PC-9 (cell line): ENCODE results near the gene HIBADH. TPM values are rescaled to one million over a fixed set of nuclear protein-coding genes. Genes with fewer than 3 reads are reported as not detected.

Source experiments
- BruUV-seq: library from RNA; stranded (reverse); fragments of 400-500 nt; replicated peaks from 2 replicates; lab custom pipeline; 2021; lab: Mats Ljungman, UMichigan
- CTCF ChIA-PET: fragments of 300-600 bp; sonication (Branson Sonifier 250); formaldehyde crosslinking; loops from one replicate; lab custom pipeline; 2022; ENCODE audit warnings: antibody characterized with exemption; lab: Charles Lee
- POLR2A ChIA-PET: fragments of 300-600 bp; sonication (Branson Sonifier 250); formaldehyde crosslinking; loops from one replicate; lab custom pipeline; 2022; ENCODE audit warnings: antibody characterized with exemption; ENCODE audit not compliant: unreplicated experiment; lab: Charles Lee
- DNase-seq, 2 experiments: peaks; one replicate each; pipeline versions ENCODE4 v3.0.0 to v3.0.0-alpha.2; 2015 to 2022; ENCODE audit warnings: mixed read lengths in 1 of 2
- H2AFZ ChIP-seq: fragments of 200-600 bp; sonication (generic); 2 replicates; pipeline ENCODE4 v1.8.1; 2017; ENCODE audit warnings: antibody characterized with exemption
- H3F3A ChIP-seq: fragments of 200-600 bp; sonication (generic); 2 replicates; pipeline ENCODE4 v1.8.1; 2017; ENCODE audit warnings: antibody characterized with exemption, mild to moderate bottlenecking, low read depth; ENCODE audit not compliant: insufficient read depth
- H3K27ac ChIP-seq: fragments of 200-600 bp; sonication (generic); 2 replicates; pipeline ENCODE4 v1.6.1; 2016; ENCODE audit warnings: mixed run types
- H3K27me3 ChIP-seq: fragments of 200-600 bp; sonication (generic); 2 replicates; pipeline ENCODE4 v1.6.1; 2016; ENCODE audit warnings: low read depth, mixed run types; ENCODE audit not compliant: insufficient read depth
- H3K36me3 ChIP-seq: fragments of 200-600 bp; sonication (generic); 2 replicates; pipeline ENCODE4 v1.6.1; 2016; ENCODE audit warnings: low read depth, mixed run types
- H3K4me1 ChIP-seq: fragments of 200-600 bp; sonication (generic); replicated peaks from 2 replicates; pipeline ENCODE4 v1.6.1; 2016; ENCODE audit warnings: mixed run types; ENCODE audit not compliant: insufficient read depth
- H3K4me2 ChIP-seq: fragments of 200-600 bp; sonication (generic); 2 replicates; pipeline ENCODE4 v1.6.1; 2017; ENCODE audit warnings: mixed run types
- H3K4me3 ChIP-seq: fragments of 200-600 bp; sonication (generic); 2 replicates; pipeline ENCODE4 v1.6.1; 2016; ENCODE audit warnings: mixed run types
- H3K79me2 ChIP-seq: fragments of 200-600 bp; sonication (generic); 2 replicates; pipeline ENCODE4 v1.6.1; 2017; ENCODE audit warnings: low read depth, mixed run types
- H3K9me2 ChIP-seq: fragments of 200-600 bp; sonication (generic); 2 replicates; pipeline ENCODE4 v1.8.1; 2017; ENCODE audit warnings: mild to moderate bottlenecking; ENCODE audit not compliant: insufficient read depth
- H3K9me3 ChIP-seq: fragments of 200-600 bp; sonication (generic); 2 replicates; pipeline ENCODE4 v1.8.1; 2016; ENCODE audit warnings: low read depth; ENCODE audit not compliant: insufficient read depth
- H4K20me1 ChIP-seq: fragments of 200-600 bp; sonication (generic); 2 replicates; pipeline ENCODE4 v1.8.1; 2017; ENCODE audit not compliant: insufficient read depth
- CTCF ChIP-seq: fragments of 200-600 bp; sonication (generic); conservative IDR thresholded peaks from 2 replicates; pipeline ENCODE4 v1.6.1; 2017; ENCODE audit warnings: mixed run types, antibody characterized with exemption, mild to moderate bottlenecking, moderate library complexity
- EZH2 ChIP-seq: fragments of 200-600 bp; sonication (generic); IDR thresholded peaks from 2 replicates; pipeline ENCODE4 v1.8.0; 2017; ENCODE audit warnings: antibody characterized with exemption, low read depth
- intact Hi-C: fragments of 100-400 bp; cut with micrococcal nuclease; formaldehyde crosslinking; loops from one replicate; pipeline ENCODE4 v1.10.0; 2022; ENCODE audit not compliant: unreplicated experiment
- total RNA-seq: library from RNA; stranded (reverse); gene quantifications from 2 replicates; pipeline ENCODE4 v1.2.3, GENCODE V29; 2021

Gene HIBADH
- total RNA-seq, 1 experiment from 2014 or later, result 73.9 TPM

- ChIA-PET POLR2A (no interaction called here), CTCF (no interaction called here)
- Histone ChIP-seq H3K9me3 (no peaks in the 10 kb centered on the region), H4K20me1 (no peaks in the 10 kb centered on the region), H3K4me2 (no peak overlapping the region), H2AFZ (no peak overlapping the region), H3K27ac (no peak overlapping the region), H3K36me3 (peaks cover 5% of the 10 kb centered on the region; the same call in 1 of the 2 replicates), H3F3A (no peaks in the 10 kb centered on the region), H3K27me3 (no peaks in the 10 kb centered on the region), H3K9me2 (no peaks in the 10 kb centered on the region), H3K4me1 (no peaks in the 10 kb centered on the region), H3K79me2 (no peaks in the 10 kb centered on the region), H3K4me3 (no peak overlapping the region)
- TF ChIP-seq CTCF, result no peak
- no TSS peak for BruUV-seq
- intact Hi-C loops, result no loop called here
- DNase-seq, result no peak
Measured at GRCh38 chr7:27526131-27526530, 136.6 kb downstream of the HIBADH start.

- Histone ChIP-seq H2AFZ (no peak overlapping the region), H3F3A (no peaks in the 10 kb centered on the region), H3K9me2 (no peaks in the 10 kb centered on the region), H3K4me3 (no peak overlapping the region), H3K4me2 (no peak overlapping the region), H4K20me1 (no peaks in the 10 kb centered on the region), H3K27ac (no peak overlapping the region), H3K4me1 (no peaks in the 10 kb centered on the region), H3K36me3 (peaks cover 5% of the 10 kb centered on the region; the same call in 1 of the 2 replicates), H3K9me3 (no peaks in the 10 kb centered on the region), H3K79me2 (no peaks in the 10 kb centered on the region), H3K27me3 (no peaks in the 10 kb centered on the region)
- intact Hi-C loops, result no loop called here
- DNase-seq, result no peak
- BruUV-seq, result no TSS peak
- TF ChIP-seq EZH2 (no peak), CTCF (no peak)
- CTCF ChIA-PET, result interaction anchor here (0.6 kb wide), 1 partner anchor 344 kb away, joined by 3 read pairs; no protein-coding TSS in a partner anchor
- POLR2A ChIA-PET, result no interaction called here
Measured at GRCh38 chr7:27523321-27523720, 139.4 kb downstream of the HIBADH start.

GRCh38 chr7:27522566-27522965 lies 140.1 kb downstream of the HIBADH start:
- no peak overlapping the region for H3K27ac ChIP-seq
- intact Hi-C loops, result no loop called here
- H3K4me2 ChIP-seq, result no peak overlapping the region
- H3F3A ChIP-seq, result no peaks in the 10 kb centered on the region
- no peaks in the 10 kb centered on the region for H4K20me1 ChIP-seq
- H3K79me2 ChIP-seq, result no peaks in the 10 kb centered on the region
- H3K4me1 ChIP-seq, result no peaks in the 10 kb centered on the region
- H3K9me3 ChIP-seq, result no peaks in the 10 kb centered on the region
- TF ChIP-seq CTCF (no peak), EZH2 (no peak)
- DNase-seq, result no peak
- ChIA-PET POLR2A (no interaction called here), CTCF (interaction anchor here (0.6 kb wide), 1 partner anchor 343 kb away, joined by 3 read pairs; no protein-coding TSS in a partner anchor)
- no peaks in the 10 kb centered on the region for H3K9me2 ChIP-seq
- H3K4me3 ChIP-seq, result no peak overlapping the region
- peaks cover 5% of the 10 kb centered on the region; the same call in 1 of the 2 replicates for H3K36me3 ChIP-seq
- no peaks in the 10 kb centered on the region for H3K27me3 ChIP-seq
- no TSS peak for BruUV-seq
- H2AFZ ChIP-seq, result no peak overlapping the region
